ENCODE measurements around the gene MKKS. TPM values are rescaled to one million over a fixed set of nuclear protein-coding genes. Genes with fewer than 3 reads are reported as not detected.

MKKS gene
- total and polyA plus RNA-seq, 2 of the 13 experiments (the other 11 are each of a cell fraction or from before 2014, with no cell fraction given): 26.7 to 34.5 TPM

DNA sequence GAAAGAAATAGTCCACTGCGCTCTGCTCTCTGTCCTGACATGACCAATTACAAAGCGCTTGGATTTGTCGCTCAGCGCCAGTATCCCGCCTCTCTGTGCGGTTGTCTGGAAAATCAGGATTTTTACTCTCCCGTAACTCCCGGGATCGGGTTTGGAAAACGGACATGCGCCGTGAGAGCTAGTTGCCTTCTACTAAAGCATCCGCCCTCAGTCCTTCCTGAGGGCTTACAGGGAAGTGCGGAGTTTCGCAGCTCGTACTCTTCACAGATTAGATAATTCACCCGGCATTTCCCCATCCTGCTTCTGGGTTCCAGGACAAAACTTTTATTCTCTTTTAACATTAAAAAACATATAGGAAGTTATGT lies 427 bp upstream of the MKKS start (continued):
- TF ChIP-seq ZBTB49 (CRISPR knock-in tag; IDR thresholded peaks at IDR 0.05; ENCODE audit: borderline replicate concordance): no peak
- TF ChIP-seq SP5 (CRISPR knock-in tag; IDR thresholded peaks at IDR 0.05; ENCODE audit: borderline replicate concordance, low read depth): peak; percentile 82; the same call in 1 of the 2 replicates
- peak; percentile 5; the same call in 1 of the 2 replicates for TF ChIP-seq ZNF607 (CRISPR knock-in tag; IDR thresholded peaks at IDR 0.05; ENCODE audit: borderline replicate concordance)
- TF ChIP-seq PAWR (CRISPR knock-in tag; IDR thresholded peaks at IDR 0.05; ENCODE audit: borderline replicate concordance): 0 out of 2 replicates have a peak, but pooled peaks have one; percentile 84
- 0 out of 2 replicates have a peak, but pooled peaks have one; percentile 8 for TF ChIP-seq ZNF484 (CRISPR knock-in tag; IDR thresholded peaks at IDR 0.05; ENCODE audit: borderline replicate concordance, low read depth)
- TF ChIP-seq, protein P1, sequence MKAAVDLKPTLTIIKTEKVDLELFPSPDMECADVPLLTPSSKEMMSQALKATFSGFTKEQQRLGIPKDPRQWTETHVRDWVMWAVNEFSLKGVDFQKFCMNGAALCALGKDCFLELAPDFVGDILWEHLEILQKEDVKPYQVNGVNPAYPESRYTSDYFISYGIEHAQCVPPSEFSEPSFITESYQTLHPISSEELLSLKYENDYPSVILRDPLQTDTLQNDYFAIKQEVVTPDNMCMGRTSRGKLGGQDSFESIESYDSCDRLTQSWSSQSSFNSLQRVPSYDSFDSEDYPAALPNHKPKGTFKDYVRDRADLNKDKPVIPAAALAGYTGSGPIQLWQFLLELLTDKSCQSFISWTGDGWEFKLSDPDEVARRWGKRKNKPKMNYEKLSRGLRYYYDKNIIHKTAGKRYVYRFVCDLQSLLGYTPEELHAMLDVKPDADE (CRISPR knock-in tag; IDR thresholded peaks at IDR 0.05): 0 out of 2 replicates have a peak, but pooled peaks have one; percentile 0
- TF ChIP-seq HNF4G (IDR thresholded peaks at IDR 0.05; ENCODE audit: borderline replicate concordance, low read depth, low read length): peak; percentile 48; the same call in 1 of the 2 replicates
- TF ChIP-seq HNF4G (CRISPR knock-in tag; IDR thresholded peaks at IDR 0.05; ENCODE audit: borderline replicate concordance, low read depth): no peak
- no peak for TF ChIP-seq FOSL1 (CRISPR knock-in tag; IDR thresholded peaks at IDR 0.05; ENCODE audit: borderline replicate concordance)
- TF ChIP-seq E2F1 (CRISPR knock-in tag; IDR thresholded peaks at IDR 0.05): peak; percentile 44; the same call in 1 of the 2 replicates
- TF ChIP-seq ZNF251 (CRISPR knock-in tag; IDR thresholded peaks at IDR 0.05): no peak; the same call in 1 of the 2 replicates
- TF ChIP-seq, protein P2, sequence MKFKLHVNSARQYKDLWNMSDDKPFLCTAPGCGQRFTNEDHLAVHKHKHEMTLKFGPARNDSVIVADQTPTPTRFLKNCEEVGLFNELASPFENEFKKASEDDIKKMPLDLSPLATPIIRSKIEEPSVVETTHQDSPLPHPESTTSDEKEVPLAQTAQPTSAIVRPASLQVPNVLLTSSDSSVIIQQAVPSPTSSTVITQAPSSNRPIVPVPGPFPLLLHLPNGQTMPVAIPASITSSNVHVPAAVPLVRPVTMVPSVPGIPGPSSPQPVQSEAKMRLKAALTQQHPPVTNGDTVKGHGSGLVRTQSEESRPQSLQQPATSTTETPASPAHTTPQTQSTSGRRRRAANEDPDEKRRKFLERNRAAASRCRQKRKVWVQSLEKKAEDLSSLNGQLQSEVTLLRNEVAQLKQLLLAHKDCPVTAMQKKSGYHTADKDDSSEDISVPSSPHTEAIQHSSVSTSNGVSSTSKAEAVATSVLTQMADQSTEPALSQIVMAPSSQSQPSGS (CRISPR knock-in tag; IDR thresholded peaks at IDR 0.05): peak; percentile 36
- TF ChIP-seq DR1 (CRISPR knock-in tag; IDR thresholded peaks at IDR 0.05): 0 out of 2 replicates have a peak, but pooled peaks have one; percentile 22
- no peak for TF ChIP-seq ZNF777 (CRISPR knock-in tag; IDR thresholded peaks at IDR 0.05)
- peak; percentile 50; the same call in 1 of the 2 replicates for TF ChIP-seq ZNF615 (CRISPR knock-in tag; IDR thresholded peaks at IDR 0.05; ENCODE audit: borderline replicate concordance)
- TF ChIP-seq PHF8 (CRISPR knock-in tag; IDR thresholded peaks at IDR 0.05): peak; percentile 66
- TF ChIP-seq NCOA2 (CRISPR knock-in tag; IDR thresholded peaks at IDR 0.05): peak; percentile 42; the same call in 1 of the 2 replicates
- TF ChIP-seq THAP11 (CRISPR knock-in tag; IDR thresholded peaks at IDR 0.05): 0 out of 2 replicates have a peak, but pooled peaks have one; percentile 53
- TF ChIP-seq ZFP41 (CRISPR knock-in tag; IDR thresholded peaks at IDR 0.05; ENCODE audit: borderline replicate concordance): no peak
- peak; percentile 54 for TF ChIP-seq SRF (IDR thresholded peaks at IDR 0.05; ENCODE audit: low read depth, low read length)
- no peak for TF ChIP-seq KLF16 (CRISPR knock-in tag; IDR thresholded peaks at IDR 0.05)
- 0 out of 2 replicates have a peak, but pooled peaks have one; percentile 20 for TF ChIP-seq ZMAT3 (CRISPR knock-in tag; conservative IDR thresholded peaks at IDR 0.05)
- TF ChIP-seq, protein P3, sequence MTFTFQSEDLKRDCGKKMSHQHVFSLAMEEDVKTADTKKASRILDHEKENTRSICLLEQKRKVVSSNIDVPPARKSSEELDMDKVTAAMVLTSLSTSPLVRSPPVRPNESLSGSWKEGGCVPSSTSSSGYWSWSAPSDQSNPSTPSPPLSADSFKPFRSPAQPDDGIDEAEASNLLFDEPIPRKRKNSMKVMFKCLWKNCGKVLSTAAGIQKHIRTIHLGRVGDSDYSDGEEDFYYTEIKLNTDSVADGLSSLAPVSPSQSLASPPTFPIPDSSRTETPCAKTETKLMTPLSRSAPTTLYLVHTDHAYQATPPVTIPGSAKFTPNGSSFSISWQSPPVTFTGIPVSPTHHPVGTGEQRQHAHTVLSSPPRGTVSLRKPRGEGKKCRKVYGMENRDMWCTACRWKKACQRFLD (CRISPR knock-in tag; IDR thresholded peaks at IDR 0.05; ENCODE audit: borderline replicate concordance): peak; percentile 14; the same call in 1 of the 2 replicates

Data from HepG2 (cell line).